Diencephalon (tissue), 1 donor: ENCODE measurements around the gene SLC25A27. TPM values are rescaled to one million over a fixed set of nuclear protein-coding genes. Genes with fewer than 3 reads are reported as not detected.

Source experiments
- total RNA-seq: library from RNA; depleted of rRNA; stranded (reverse); fragments of >200 nt; gene quantifications from one replicate; pipeline ENCODE4 v1.2.3, GENCODE V29; 2014

Gene SLC25A27, protein sequence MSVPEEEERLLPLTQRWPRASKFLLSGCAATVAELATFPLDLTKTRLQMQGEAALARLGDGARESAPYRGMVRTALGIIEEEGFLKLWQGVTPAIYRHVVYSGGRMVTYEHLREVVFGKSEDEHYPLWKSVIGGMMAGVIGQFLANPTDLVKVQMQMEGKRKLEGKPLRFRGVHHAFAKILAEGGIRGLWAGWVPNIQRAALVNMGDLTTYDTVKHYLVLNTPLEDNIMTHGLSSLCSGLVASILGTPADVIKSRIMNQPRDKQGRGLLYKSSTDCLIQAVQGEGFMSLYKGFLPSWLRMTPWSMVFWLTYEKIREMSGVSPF
- 32.1 TPM for total RNA-seq

DNA sequence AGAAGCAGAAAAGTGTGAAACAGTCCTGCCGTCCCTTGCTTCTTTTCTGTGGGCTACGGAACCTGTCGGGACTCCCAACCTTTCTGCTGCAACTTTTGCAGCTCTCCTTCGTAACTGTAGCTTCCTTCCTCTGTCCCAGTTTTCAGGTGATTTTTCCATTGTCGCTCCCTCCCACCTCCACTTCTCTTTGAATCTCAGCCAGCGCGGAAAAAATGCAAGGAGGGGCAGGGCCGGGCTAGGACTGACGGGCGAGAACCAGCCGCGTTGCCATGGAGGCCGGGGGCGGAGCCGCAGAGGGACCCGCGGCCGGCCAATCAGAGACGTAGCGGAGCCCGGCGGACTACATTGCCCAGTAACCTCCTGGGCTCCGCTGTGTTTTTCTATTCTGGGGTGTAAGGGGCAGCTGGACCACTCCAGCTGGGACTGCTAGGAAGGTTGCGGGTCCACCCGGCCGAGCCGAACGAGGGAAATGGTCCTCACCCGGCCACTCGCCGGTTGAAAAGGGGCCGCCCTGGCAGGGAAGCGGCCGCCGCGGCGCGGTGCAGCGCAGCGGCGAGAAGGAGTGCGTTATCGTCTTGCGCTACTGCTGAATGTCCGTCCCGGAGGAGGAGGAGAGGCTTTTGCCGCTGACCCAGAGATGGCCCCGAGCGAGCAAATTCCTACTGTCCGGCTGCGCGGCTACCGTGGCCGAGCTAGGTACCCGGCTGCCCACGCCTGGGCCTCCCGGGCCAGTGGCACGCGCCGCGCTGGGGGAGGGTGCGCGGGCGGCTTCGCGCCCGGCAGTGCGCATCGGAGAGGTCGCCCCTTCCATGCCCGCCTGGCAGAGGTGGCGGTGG lies at the start of gene SLC25A27, which contains the start of gene CYP39A1:
Gene SLC25A27, plus strand, starts transcription at position 373 of the 836 bp plus-strand sequence. Its CDS starts 218 bp downstream, at position 591.
Gene CYP39A1, minus strand, starts transcription at position 216 of the 836 bp plus-strand sequence. CDS start 236 bp downstream, outside the sequence.

DNA sequence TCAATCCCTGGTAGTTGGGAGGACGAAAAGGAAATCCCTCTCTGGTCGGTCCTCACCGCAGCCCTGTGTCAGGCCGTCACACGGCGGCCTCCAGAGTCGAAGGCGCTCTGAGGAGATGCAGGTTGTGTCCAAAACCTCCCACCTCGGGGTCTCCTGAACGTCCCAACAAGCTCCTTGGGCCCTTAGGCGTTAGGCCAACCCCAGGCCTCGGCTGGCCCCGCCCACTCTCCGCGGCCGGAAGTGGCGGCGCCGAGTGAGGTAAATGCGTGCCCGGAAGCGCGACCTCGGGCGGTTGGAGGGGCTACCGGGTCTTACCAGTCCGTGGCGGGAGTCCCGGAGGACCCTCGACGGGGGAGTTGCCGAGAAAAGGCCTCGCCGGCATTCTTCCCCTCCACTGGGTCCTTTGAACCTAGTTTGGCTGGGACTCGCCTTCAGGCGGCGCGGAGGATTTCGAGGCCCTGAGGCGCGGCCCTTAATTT lies 34.9 kb downstream of the SLC25A27 start, which contains the start of gene TDRD6:
Gene TDRD6, plus strand, starts transcription at position 267 of the 479 bp plus-strand sequence. CDS start 244 bp downstream, outside the sequence.

Other genes with a start within 250 kb of the SLC25A27 start
- 42.7 TPM for gene RCAN2, start 161.5 kb upstream of the SLC25A27 start, total RNA-seq
- gene CYP39A1, start 157 bp upstream of the SLC25A27 start, total RNA-seq, result 3.7 TPM
- gene TDRD6, start 34.9 kb downstream of the SLC25A27 start, total RNA-seq, result 0.46 TPM
- 4.6 TPM for gene PLA2G7, start 82.4 kb downstream of the SLC25A27 start, total RNA-seq
- gene ANKRD66, start 94.0 kb downstream of the SLC25A27 start, total RNA-seq, result 3.5 TPM
- not detected for gene MEP1A, start 140.4 kb downstream of the SLC25A27 start, total RNA-seq